ENCODE results near the gene CYP2B6. TPM values are rescaled to one million over a fixed set of nuclear protein-coding genes. Genes with fewer than 3 reads are reported as not detected.

Gene CYP2B6
- total and polyA plus RNA-seq, 2 donors (not counting 3 experiments of a cell fraction or from before 2014, with no cell fraction given) = not detected

- intact Hi-C loops (cut with micrococcal nuclease) = loop anchor here (2.0 kb wide), 1 partner anchor 68 kb away; no protein-coding TSS in a partner anchor
- Histone ChIP-seq H3K27me3 (ENCODE audit: control insufficient read depth in 2 of 2, insufficient read depth in 2 of 2, low read length in 2 of 2) (peaks cover 2 to 6% of the 10 kb centered on the region in 2 experiments), H3K36me3 (ENCODE audit: control insufficient read depth in 2 of 2, extremely low read depth in 1 of 2, insufficient read depth in 2 of 2, low read length in 2 of 2) (no peaks in the 10 kb centered on the region), H3K79me2 (ENCODE audit: control insufficient read depth, insufficient read depth, low read length) (no peaks in the 10 kb centered on the region), H3K9me3 (replicated peaks; ENCODE audit: control insufficient read depth, insufficient read depth, low read length) (no peaks in the 10 kb centered on the region), H2AFZ (ENCODE audit: low read depth, low read length) (no peak overlapping the region), H3K4me2 (ENCODE audit: insufficient read depth, low read length) (no peak overlapping the region), H3K9me1 (replicated peaks; ENCODE audit: control insufficient read depth, extremely low read depth, insufficient read depth, low read length) (no peaks in the 10 kb centered on the region), H4K20me1 (replicated peaks; ENCODE audit: control insufficient read depth, extremely low read depth, insufficient read depth, low read length) (no peaks in the 10 kb centered on the region), H3K4me3 (replicated peaks in 1 of 3; ENCODE audit: insufficient read depth in 1 of 3, low read depth in 1 of 3, low read length in 3 of 3) (no peak overlapping the region), H3K4me1 (ENCODE audit: control insufficient read depth, extremely low read depth, insufficient read depth, low read length) (no peaks in the 10 kb centered on the region), H3K27ac (ENCODE audit: insufficient read depth, low read depth, low read length) (no peak overlapping the region), H3K9ac (replicated peaks; ENCODE audit: extremely low read depth, insufficient read depth, low read length) (no peak overlapping the region)
- no peak for FAIRE-seq
- BruUV-seq (replicated peaks) = no TSS peak
- TF ChIP-seq MYC (IDR thresholded peaks at IDR 0.05; ENCODE audit: low read depth, low read length) (no peak), JUN (IDR thresholded peaks at IDR 0.05; ENCODE audit: borderline replicate concordance, insufficient read depth, insufficient read length, low read depth) (no peak), POLR2AphosphoS5 (IDR thresholded peaks at IDR 0.05; ENCODE audit: insufficient read depth, low read depth, low read length) (no peak), CTCF (IDR thresholded peaks at IDR 0.05; ENCODE audit: extremely low read depth in 1 of 2, insufficient read depth in 1 of 2, low read depth in 1 of 2, low read length in 2 of 2) (no peak), FOS (IDR thresholded peaks at IDR 0.05; ENCODE audit: borderline replicate concordance, insufficient read depth, low read length) (no peak), GATA2 (IDR thresholded peaks at IDR 0.05; ENCODE audit: insufficient read depth, insufficient read length, low read depth, low read length) (no peak), POLR2A (IDR thresholded peaks at IDR 0.05; ENCODE audit: low read depth, low read length) (no peak), EZH2 (IDR thresholded peaks at IDR 0.05; ENCODE audit: borderline replicate concordance, low read depth, low read length, severe bottlenecking) (no peak), MAX (IDR thresholded peaks at IDR 0.05; ENCODE audit: insufficient read depth, insufficient read length) (no peak)
- dilution Hi-C loops (cut with MboI; ENCODE audit: extremely low pct_ligation_motif_present, low sequenced_read_pairs) = no loop called here
- ChIA-PET POLR2A (no interaction called here), CTCF (no interaction called here)
- no peak for DNase-seq (ENCODE audit: low read depth, low spot score)
Measured at GRCh38 chr19:41016488-41017071, 25.5 kb downstream of the CYP2B6 start.

All from endothelial cell of umbilical vein (primary cell).